ENCODE measurements around the gene NOS1AP.

- TF ChIP-seq, protein P1, sequence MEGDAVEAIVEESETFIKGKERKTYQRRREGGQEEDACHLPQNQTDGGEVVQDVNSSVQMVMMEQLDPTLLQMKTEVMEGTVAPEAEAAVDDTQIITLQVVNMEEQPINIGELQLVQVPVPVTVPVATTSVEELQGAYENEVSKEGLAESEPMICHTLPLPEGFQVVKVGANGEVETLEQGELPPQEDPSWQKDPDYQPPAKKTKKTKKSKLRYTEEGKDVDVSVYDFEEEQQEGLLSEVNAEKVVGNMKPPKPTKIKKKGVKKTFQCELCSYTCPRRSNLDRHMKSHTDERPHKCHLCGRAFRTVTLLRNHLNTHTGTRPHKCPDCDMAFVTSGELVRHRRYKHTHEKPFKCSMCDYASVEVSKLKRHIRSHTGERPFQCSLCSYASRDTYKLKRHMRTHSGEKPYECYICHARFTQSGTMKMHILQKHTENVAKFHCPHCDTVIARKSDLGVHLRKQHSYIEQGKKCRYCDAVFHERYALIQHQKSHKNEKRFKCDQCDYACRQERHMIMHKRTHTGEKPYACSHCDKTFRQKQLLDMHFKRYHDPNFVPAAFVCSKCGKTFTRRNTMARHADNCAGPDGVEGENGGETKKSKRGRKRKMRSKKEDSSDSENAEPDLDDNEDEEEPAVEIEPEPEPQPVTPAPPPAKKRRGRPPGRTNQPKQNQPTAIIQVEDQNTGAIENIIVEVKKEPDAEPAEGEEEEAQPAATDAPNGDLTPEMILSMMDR (IDR thresholded peaks at IDR 0.05): no peak
- TF ChIP-seq POLR2AphosphoS5 (IDR thresholded peaks at IDR 0.05) (no peak), POLR2A (IDR thresholded peaks at IDR 0.05) (no peak)
Measured at GRCh38 chr1:162059721-162060120, 9.8 kb upstream of the NOS1AP start.

Data from stomach (tissue), 4 donors.